GM12801 (cell line): Measurements from ENCODE around the gene SKIC2.

Experiments
- CTCF ChIP-seq: IDR thresholded peaks from one replicate; pipeline ENCODE4 v1.5.1; 2011; ENCODE audit warnings: control low read depth; ENCODE audit not compliant: insufficient read length; ENCODE audit errors: extremely low read depth

SKIC2 gene

GRCh38 chr6:31947864-31948263 lies 11.1 kb upstream of the SKIC2 start:
- TF ChIP-seq CTCF = no peak

GRCh38 chr6:31948306-31948705 lies 10.7 kb upstream of the SKIC2 start:
- TF ChIP-seq CTCF = no peak

GRCh38 chr6:31948753-31949413 lies 10.1 kb upstream of the SKIC2 start:
- TF ChIP-seq CTCF = no peak

GRCh38 chr6:31949926-31950548 lies 8.9 kb upstream of the SKIC2 start:
- TF ChIP-seq CTCF = no peak

- TF ChIP-seq CTCF = no peak
Measured at GRCh38 chr6:31952140-31952805, 6.7 kb upstream of the SKIC2 start.

- no peak for TF ChIP-seq CTCF
Measured at GRCh38 chr6:31952890-31953289, 6.1 kb upstream of the SKIC2 start.

- no peak for TF ChIP-seq CTCF
Measured at GRCh38 chr6:31954511-31954910, 4.5 kb upstream of the SKIC2 start.
